Small intestine (tissue), 7 donors: ENCODE data around the gene TMPRSS6. TPM values are rescaled to one million over a fixed set of nuclear protein-coding genes. Genes with fewer than 3 reads are reported as not detected.

Experiments
- DNase-seq, 2 donors: peaks; one replicate each; pipeline versions ENCODE4 v3.0.0 to v3.0.0-alpha.2; 2013
- FAIRE-seq: peaks from 2 replicates; lab custom pipeline; 2012; peaks lifted over from hg19 to GRCh38; lab: Jason Lieb, UNC
- H3K27ac ChIP-seq, 3 donors: one replicate each; pipeline ENCODE4 v1.5.1; 2013; ENCODE audit warnings: low read length in 2 of 3, mild to moderate bottlenecking in 2 of 3, control low read depth in 1 of 3, inconsistent platforms in 1 of 3, low read depth in 1 of 3, moderate library complexity in 1 of 3
- H3K27me3 ChIP-seq, 3 donors: one replicate each; pipeline ENCODE4 v1.6.1; 2013; ENCODE audit warnings: low read length in 3 of 3, inconsistent platforms in 1 of 3; ENCODE audit not compliant: control insufficient read depth in 3 of 3, insufficient read depth in 3 of 3
- H3K36me3 ChIP-seq, 3 donors: one replicate each; pipeline ENCODE4 v1.6.1; 2013; ENCODE audit warnings: low read length in 3 of 3, inconsistent platforms in 1 of 3, low read depth in 1 of 3, mild to moderate bottlenecking in 1 of 3, moderate library complexity in 1 of 3; ENCODE audit not compliant: control insufficient read depth in 3 of 3, insufficient read depth in 2 of 3
- H3K4me1 ChIP-seq, 3 donors: one replicate each; pipeline ENCODE4 v1.6.1; 2013; ENCODE audit warnings: low read length in 2 of 3, inconsistent platforms in 1 of 3, low read depth in 1 of 3, mild to moderate bottlenecking in 1 of 3, moderate library complexity in 1 of 3; ENCODE audit not compliant: control insufficient read depth in 3 of 3, insufficient read depth in 2 of 3
- H3K4me3 ChIP-seq, 3 donors: one replicate each; pipeline ENCODE4 v1.5.1; 2013; ENCODE audit warnings: low read length in 3 of 3, control low read depth in 1 of 3, inconsistent platforms in 1 of 3, low read depth in 1 of 3, mild to moderate bottlenecking in 1 of 3, moderate library complexity in 1 of 3
- H3K9me3 ChIP-seq, 2 donors: one replicate each; pipeline ENCODE4 v1.6.1; 2013; ENCODE audit warnings: low read depth in 1 of 2, low read length in 1 of 2; ENCODE audit not compliant: control insufficient read depth in 2 of 2, insufficient read depth in 1 of 2
- WGBS, 3 donors: extraction: QIAGEN DNeasy Blood & Tissue Kit; methylation state at CpG; one replicate each; pipeline ENCODE4 v1.1.7; 2013; 5-methylcytosine and 5-hydroxymethylcytosine counted together
- polyA plus RNA-seq, 4 donors: library from polyadenylated mRNA; stranded (reverse) in 3 of 4; unstranded in 1 of 4; fragments of 200-250 nt in 3 of 4; fragments of 120-200 nt in 1 of 4; gene quantifications; one replicate each; pipeline versions ENCODE4 v1.2.1 to v1.2.3, GENCODE V29; 2013
- donor health status: healthy with polysubstance abuse.
- donor health status: control.
- donor health status: control.
- donor health status: Bipolar disorder and iron deficiency.
- donor health status: healthy.

The TMPRSS6 gene
- polyA plus RNA-seq, 4 donors = 0.40 to 4.2 (median 1.3) TPM

DNA sequence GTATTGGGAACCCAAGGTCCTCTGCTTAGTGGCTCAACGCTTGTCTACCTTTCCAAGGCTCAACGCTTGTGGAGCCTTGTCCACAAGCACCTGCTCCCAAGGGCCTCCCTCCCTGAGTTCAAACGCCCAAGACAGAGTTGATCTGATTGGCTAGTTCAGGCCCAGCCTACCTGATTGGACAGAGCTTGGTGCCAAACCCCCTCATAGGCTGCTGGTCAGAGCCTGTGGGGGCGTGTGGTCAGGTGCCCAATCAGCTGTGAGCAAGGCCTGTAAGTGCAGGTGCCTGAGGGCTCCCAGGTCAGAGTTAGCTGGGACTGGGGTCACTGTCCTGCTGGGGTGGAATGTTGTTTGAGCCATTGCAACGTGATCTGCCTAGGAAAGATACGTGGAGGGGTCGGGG is 16.9 kb upstream of the TMPRSS6 start:
- Histone ChIP-seq H3K9me3 (no peaks in the 10 kb centered on the region), H3K27me3 (no peaks in the 10 kb centered on the region), H3K36me3 (no peaks in the 10 kb centered on the region), H3K27ac (no peak overlapping the region), H3K4me3 (no peak overlapping the region), H3K4me1 (peaks cover 0 to 3% (median 0%) of the 10 kb centered on the region in 3 donors)
- 53 to 82% (median 65%) methylated on average over 7 of the region's 7 CpGs for WGBS, 3 donors
- DNase-seq = peak in 1 of 2 donors; percentile 16
- no peak for FAIRE-seq

DNA sequence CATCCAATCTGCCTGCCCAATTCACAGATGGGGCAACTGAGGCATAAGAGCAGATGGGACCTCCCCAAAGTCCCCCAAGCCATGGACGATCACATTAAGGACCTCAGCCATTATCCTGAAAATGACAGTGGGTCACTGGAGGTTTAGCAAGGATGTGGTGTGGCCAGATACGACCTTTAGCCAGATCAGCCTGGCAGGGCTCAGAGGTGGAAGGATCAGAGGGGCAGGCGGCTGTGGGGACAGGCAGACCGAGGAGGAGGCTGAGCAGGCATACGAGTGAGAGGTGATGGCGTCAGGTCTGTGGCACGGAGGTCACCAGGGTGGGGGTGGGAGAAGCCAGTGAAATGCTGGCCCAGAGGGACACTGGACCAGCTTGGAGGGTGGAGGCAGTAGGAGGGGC is 14.1 kb upstream of the TMPRSS6 start:
- FAIRE-seq = no peak
- H3K27me3 ChIP-seq = no peaks in the 10 kb centered on the region
- 82 to 86% (median 84%) methylated on average over 7 of the region's 7 CpGs for WGBS, 3 donors
- no peaks in the 10 kb centered on the region for H3K9me3 ChIP-seq
- no peak for DNase-seq
- H3K27ac ChIP-seq = no peak overlapping the region
- no peak overlapping the region for H3K4me3 ChIP-seq
- peaks cover 0 to 3% (median 0%) of the 10 kb centered on the region in 3 donors for H3K4me1 ChIP-seq
- no peaks in the 10 kb centered on the region for H3K36me3 ChIP-seq

DNA sequence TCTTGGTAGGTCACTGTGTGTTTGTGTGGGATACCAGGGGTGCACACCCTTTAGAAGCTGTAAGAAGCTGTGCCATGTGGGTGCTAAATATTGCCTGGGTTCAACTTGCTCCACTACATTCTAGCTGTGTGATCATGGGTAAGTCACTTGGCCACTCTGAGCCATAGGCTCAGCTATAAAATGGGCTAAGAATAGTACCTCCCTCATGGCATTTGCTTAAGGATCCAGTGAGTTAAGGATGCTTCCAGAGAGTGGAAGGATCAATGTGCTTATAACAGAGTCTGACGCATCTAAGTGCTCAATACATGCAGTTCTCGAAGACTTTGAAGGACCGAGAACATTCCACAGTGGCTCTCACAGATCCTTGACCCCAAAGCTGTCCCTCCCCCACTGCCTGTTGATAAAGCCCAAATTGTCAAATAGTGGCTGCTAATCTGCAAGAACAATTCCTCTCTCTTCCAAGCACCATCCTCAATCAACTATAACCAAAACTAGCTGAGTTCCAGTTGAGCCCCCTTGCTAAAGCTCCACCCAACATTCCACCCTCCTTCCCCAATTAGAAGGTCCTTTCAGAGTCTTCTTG is 13.2 kb upstream of the TMPRSS6 start:
- no peaks in the 10 kb centered on the region for H3K27me3 ChIP-seq
- H3K9me3 ChIP-seq = no peaks in the 10 kb centered on the region
- DNase-seq = no peak
- H3K4me3 ChIP-seq = no peak overlapping the region
- WGBS, 3 donors = 84 to 94% (median 90%) methylated on average over 3 of the region's 3 CpGs
- no peak for FAIRE-seq
- peaks cover 0 to 3% (median 0%) of the 10 kb centered on the region in 3 donors for H3K4me1 ChIP-seq
- H3K27ac ChIP-seq = peak overlapping the region in 1 of 3 donors; percentile 84
- H3K36me3 ChIP-seq = no peaks in the 10 kb centered on the region

DNA sequence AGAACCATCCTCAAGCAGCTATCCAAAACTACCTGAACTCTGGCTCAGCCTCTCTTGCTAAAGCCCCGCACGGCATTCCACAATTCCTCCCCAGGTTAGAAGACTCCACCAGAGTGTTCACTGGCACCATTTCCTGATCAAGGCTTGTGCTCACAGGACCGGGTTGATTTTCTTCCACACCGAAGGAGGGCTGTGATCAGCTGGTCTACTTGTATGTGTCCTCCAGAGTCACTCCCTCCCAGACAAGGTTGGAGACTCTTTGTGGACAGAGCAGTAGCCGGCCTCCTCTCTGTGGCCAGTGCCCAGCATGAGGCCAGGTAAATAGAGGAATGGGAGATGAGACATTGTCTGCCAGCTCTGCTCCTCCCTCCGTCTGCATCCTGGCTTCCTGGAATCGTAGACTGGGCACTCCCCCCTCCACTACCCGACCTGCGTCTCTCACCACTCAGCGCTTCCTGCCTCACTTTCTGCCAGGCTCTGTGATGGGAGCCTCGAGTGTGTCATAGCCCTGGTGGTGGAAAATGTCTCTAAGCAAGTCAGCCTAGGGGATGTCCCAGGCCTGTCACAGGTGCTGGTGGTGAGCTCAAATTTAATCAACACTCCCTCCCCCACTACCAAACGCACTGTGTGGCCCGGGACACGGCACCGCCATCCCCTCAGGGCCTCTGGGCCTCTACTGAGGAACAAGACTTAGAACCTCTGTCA is 12.5 kb upstream of the TMPRSS6 start:
- 31 to 37% (median 33%) methylated on average over 15 of the region's 15 CpGs for WGBS, 3 donors

DNA sequence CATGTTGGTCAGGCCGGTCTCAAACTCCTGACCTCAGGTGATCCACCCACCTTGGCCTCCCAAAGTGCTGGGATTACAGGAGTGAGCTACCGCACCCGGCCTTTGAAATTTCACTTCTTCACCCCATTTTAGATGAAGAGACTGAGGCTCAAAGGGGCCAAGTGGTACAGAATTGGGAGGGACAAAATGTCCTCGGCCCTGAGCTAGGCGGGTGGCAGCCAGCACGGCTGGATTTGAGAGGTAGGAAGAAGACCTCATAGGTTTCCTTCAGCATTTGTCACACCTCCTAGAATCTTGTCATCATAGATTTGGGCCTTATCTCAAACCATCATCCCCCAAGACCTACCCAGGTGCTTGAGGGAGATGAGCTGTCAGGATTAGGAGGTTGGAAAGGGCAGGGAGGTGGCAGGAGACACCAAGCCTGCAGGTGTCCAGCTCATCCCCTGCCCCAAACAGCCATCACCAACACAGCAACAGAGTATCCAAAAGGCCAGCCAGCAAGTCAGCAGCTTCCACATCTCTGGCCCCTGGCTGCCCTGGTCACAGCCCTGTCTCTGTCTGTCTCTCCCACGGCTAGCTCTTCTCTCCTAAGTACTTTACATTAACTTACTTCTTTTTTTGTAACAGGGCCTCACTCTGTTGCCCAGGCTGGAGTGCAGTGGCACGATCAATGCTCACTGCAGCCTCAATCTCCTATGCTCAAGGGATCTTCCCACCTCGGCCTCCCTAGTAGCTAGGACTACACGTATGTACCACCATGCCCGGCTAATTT is 11.2 kb upstream of the TMPRSS6 start:
- 88 to 91% (median 91%) methylated on average over 11 of the region's 11 CpGs for WGBS, 3 donors
- Histone ChIP-seq H3K4me3 (no peak overlapping the region), H3K4me1 (peaks cover 0 to 3% (median 0%) of the 10 kb centered on the region in 3 donors), H3K9me3 (no peaks in the 10 kb centered on the region), H3K36me3 (no peaks in the 10 kb centered on the region), H3K27ac (peak overlapping the region in 1 of 3 donors; percentile 17), H3K27me3 (no peaks in the 10 kb centered on the region)
- no peak for DNase-seq
- no peak for FAIRE-seq

More for the DNA sequence above, 12.5 kb upstream of the TMPRSS6 start:
- Histone ChIP-seq H3K36me3 (no peaks in the 10 kb centered on the region), H3K27me3 (no peaks in the 10 kb centered on the region), H3K4me1 (peaks cover 0 to 3% (median 0%) of the 10 kb centered on the region in 3 donors), H3K9me3 (no peaks in the 10 kb centered on the region), H3K27ac (peak overlapping the region in 1 of 3 donors; percentile 84), H3K4me3 (no peak overlapping the region)
- DNase-seq = peak; percentile 24 to 68
- no peak for FAIRE-seq

DNA sequence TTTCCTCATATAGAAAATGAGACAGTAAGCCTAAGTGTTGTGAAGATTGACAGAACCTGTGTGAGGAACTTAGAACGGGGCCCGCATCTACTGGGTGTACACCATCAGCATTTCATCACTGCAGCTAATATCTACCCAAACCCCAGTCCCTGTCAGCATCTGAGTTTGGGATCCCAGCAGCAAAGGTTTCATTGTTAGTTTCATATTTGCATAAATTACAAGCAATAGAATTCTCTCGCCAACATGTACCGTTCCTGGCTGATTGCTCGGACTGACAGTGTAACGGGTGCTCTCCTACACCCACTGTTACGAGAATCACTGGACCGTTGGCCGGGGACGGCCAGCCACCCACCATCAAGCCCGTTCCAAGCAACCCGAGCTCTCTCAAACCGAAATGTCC is 10.4 kb upstream of the TMPRSS6 start:
- no peaks in the 10 kb centered on the region for H3K27me3 ChIP-seq
- peaks cover 0 to 3% (median 0%) of the 10 kb centered on the region in 3 donors for H3K4me1 ChIP-seq
- no peak for FAIRE-seq
- DNase-seq = no peak
- no peaks in the 10 kb centered on the region for H3K36me3 ChIP-seq
- H3K27ac ChIP-seq = no peak overlapping the region
- WGBS, 3 donors = 80 to 84% (median 84%) methylated on average over 13 of the region's 13 CpGs
- H3K4me3 ChIP-seq = no peak overlapping the region
- no peaks in the 10 kb centered on the region for H3K9me3 ChIP-seq

DNA sequence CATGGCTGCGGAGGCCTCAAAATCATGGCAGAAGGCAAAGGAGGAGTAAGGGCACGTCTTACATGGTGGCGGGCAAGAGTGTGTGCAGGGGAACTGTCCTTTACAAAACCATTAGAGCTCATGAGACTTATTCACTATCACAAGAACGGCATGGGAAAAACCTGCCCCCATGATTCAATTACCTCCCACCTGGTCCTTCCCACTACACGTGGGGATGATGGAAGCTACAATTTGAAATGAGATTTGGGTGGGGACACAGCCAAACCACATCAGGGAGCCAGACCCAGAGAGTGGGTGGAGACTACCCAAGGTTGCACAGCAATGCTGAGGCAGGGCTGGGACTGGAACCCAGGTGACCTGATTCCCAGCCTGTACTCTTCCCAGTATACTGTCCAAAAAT is 8.6 kb upstream of the TMPRSS6 start:
- Histone ChIP-seq H3K9me3 (no peaks in the 10 kb centered on the region), H3K4me3 (no peak overlapping the region), H3K4me1 (peaks cover 0 to 3% (median 0%) of the 10 kb centered on the region in 3 donors), H3K27ac (no peak overlapping the region), H3K27me3 (no peaks in the 10 kb centered on the region), H3K36me3 (no peaks in the 10 kb centered on the region)
- no peak for DNase-seq
- WGBS, 3 donors = 85 to 87% (median 86%) methylated on average over 5 of the region's 5 CpGs
- FAIRE-seq = no peak

DNA sequence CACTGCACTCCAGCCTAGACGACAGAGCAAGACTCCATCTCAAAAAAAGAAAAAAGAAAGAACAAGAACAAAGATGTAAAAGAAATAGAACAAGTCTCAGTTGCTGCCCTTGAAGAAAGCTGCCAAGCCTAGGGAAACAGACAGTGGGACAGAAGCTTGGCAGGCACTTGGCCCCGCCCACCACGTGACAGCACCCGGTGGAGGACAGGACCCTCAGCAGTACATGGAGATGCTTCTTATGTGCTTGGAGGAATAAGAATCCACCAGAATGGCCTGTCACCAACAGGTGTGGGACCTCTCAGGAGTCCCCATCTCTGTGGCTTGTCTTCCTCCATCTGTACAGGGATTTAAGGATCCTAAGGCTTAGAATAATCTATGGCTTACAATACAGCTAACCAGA is 7.6 kb upstream of the TMPRSS6 start:
- FAIRE-seq = no peak
- H3K9me3 ChIP-seq = no peaks in the 10 kb centered on the region
- 46 to 58% (median 56%) methylated on average over 4 of the region's 4 CpGs for WGBS, 3 donors

More for the DNA sequence above, 7.6 kb upstream of the TMPRSS6 start:
- Histone ChIP-seq H3K27me3 (no peaks in the 10 kb centered on the region), H3K27ac (no peak overlapping the region), H3K36me3 (no peaks in the 10 kb centered on the region), H3K4me1 (peaks cover 0 to 8% (median 3%) of the 10 kb centered on the region in 3 donors), H3K4me3 (no peak overlapping the region)
- no peak for DNase-seq
